SU-DHL-6 (cell line): ENCODE data around the gene MAPK13.
A peak's percentile ranks its signal among the peaks of the same experiment; 100 is the strongest.
"Not testable (repeated sequence)": the region's sequence is repeated elsewhere in the genome, so short reads cannot be mapped to it uniquely, and the experiment has no call there.

Experiments used
- H2AFZ ChIP-seq: fragments of 200-600 bp; sonication (generic); 2 replicates; pipeline ENCODE4 v1.6.1; 2014; ENCODE audit warnings: low read depth, mild to moderate bottlenecking, moderate library complexity, mixed read lengths, antibody characterized with exemption, low read length; ENCODE audit not compliant: severe bottlenecking
- H3F3A ChIP-seq: fragments of 200-600 bp; shearing (Covaris generic); 2 replicates; pipeline ENCODE4 v1.6.0; 2016; ENCODE audit warnings: antibody characterized with exemption, mild to moderate bottlenecking; ENCODE audit not compliant: insufficient read depth
- H3K27ac ChIP-seq: fragments of 200-600 bp; sonication (generic); 2 replicates; pipeline ENCODE4 v1.5.1; 2016; ENCODE audit warnings: low read depth, mild to moderate bottlenecking, low read length, moderate library complexity, mixed read lengths
- H3K27me3 ChIP-seq: fragments of 200-600 bp; sonication (generic), shearing (Covaris generic); 2 replicates; pipeline ENCODE4 v1.6.0; 2014; ENCODE audit warnings: mild to moderate bottlenecking, low read length
- H3K36me3 ChIP-seq: fragments of 200-600 bp; sonication (generic); 2 replicates; pipeline ENCODE4 v1.6.1; 2014; ENCODE audit warnings: mild to moderate bottlenecking, low read length, mixed read lengths
- H3K4me2 ChIP-seq: fragments of 300-600, 200-600 bp; shearing (Covaris generic), sonication (generic); 2 replicates; pipeline ENCODE4 v1.6.0; 2014; ENCODE audit warnings: low read length, low read depth, mild to moderate bottlenecking; ENCODE audit not compliant: poor library complexity, severe bottlenecking
- H3K4me3 ChIP-seq: fragments of 200-600 bp; sonication (generic); 2 replicates; pipeline ENCODE4 v1.5.1; 2014; ENCODE audit warnings: antibody characterized with exemption, low read length, mild to moderate bottlenecking, mixed read lengths; ENCODE audit not compliant: insufficient read depth, poor library complexity, severe bottlenecking
- H3K79me2 ChIP-seq: fragments of 200-600 bp; sonication (generic); 2 replicates; pipeline ENCODE4 v1.6.1; 2014; ENCODE audit warnings: mild to moderate bottlenecking, low read length, moderate library complexity; ENCODE audit not compliant: insufficient read depth
- H3K9ac ChIP-seq: fragments of 200-600 bp; sonication (generic); 2 replicates; pipeline ENCODE4 v1.7.0; 2014; ENCODE audit warnings: mild to moderate bottlenecking, low read length
- H3K9me2 ChIP-seq: fragments of 200-600 bp; sonication (generic); replicated peaks from 2 replicates; pipeline ENCODE4 v1.6.1; 2014; ENCODE audit warnings: low read length; ENCODE audit not compliant: insufficient read depth
- H3K9me3 ChIP-seq: fragments of 200-600 bp; sonication (generic); 2 replicates; pipeline ENCODE4 v1.6.1; 2014; ENCODE audit warnings: low read length, mixed read lengths; ENCODE audit not compliant: insufficient read depth
- H4K20me1 ChIP-seq: fragments of 200-600 bp; sonication (generic); 2 replicates; pipeline ENCODE4 v1.6.1; 2014; ENCODE audit warnings: low read depth, mild to moderate bottlenecking, antibody characterized with exemption, low read length, moderate library complexity, mixed read lengths
- CTCF ChIP-seq: fragments of 200-600 bp; sonication (generic); IDR thresholded peaks from one replicate; pipeline ENCODE4 v1.5.1; 2017; ENCODE audit warnings: antibody characterized with exemption, mild to moderate bottlenecking, low read length, moderate library complexity; ENCODE audit not compliant: insufficient read depth, poor library complexity, severe bottlenecking
- EZH2phosphoT487 ChIP-seq: fragments of 200-600 bp; sonication (generic), shearing (Covaris generic); conservative IDR thresholded peaks from 2 replicates; pipeline ENCODE4 v1.6.1; 2018; ENCODE audit warnings: mild to moderate bottlenecking, antibody characterized with exemption, low read length, moderate library complexity, mixed read lengths

MAPK13 gene

GRCh38 chr6:36123270-36124139, 6.8 kb upstream of the MAPK13 start:
- no peak overlapping the region for H2AFZ ChIP-seq
- H3K4me3 ChIP-seq = no peak overlapping the region
- H3K4me2 ChIP-seq = no peak overlapping the region
- H4K20me1 ChIP-seq = no peaks in the 10 kb centered on the region
- H3K36me3 ChIP-seq = no peaks in the 10 kb centered on the region
- no peak overlapping the region for H3K9ac ChIP-seq
- peak overlapping the region; percentile 10 for H3K27ac ChIP-seq
- H3K27me3 ChIP-seq = no peaks in the 10 kb centered on the region
- no peaks in the 10 kb centered on the region for H3K9me3 ChIP-seq
- no peaks in the 10 kb centered on the region for H3K9me2 ChIP-seq
- H3F3A ChIP-seq = peaks cover 18% of the 10 kb centered on the region
- no peaks in the 10 kb centered on the region for H3K79me2 ChIP-seq
- TF ChIP-seq CTCF (peak; percentile 60), EZH2phosphoT487 (no peak)

- peaks cover 11% of the 10 kb centered on the region for H3F3A ChIP-seq
- H3K27ac ChIP-seq, H3K4me3 ChIP-seq, H3K9me2 ChIP-seq, H2AFZ ChIP-seq, H3K9ac ChIP-seq, H3K36me3 ChIP-seq, H3K4me2 ChIP-seq, H4K20me1 ChIP-seq, H3K27me3 ChIP-seq, H3K79me2 ChIP-seq, H3K9me3 ChIP-seq: not testable (repeated sequence)
These were observed 6.0 kb upstream of the MAPK13 start for GRCh38 chr6:36124346-36124745.

- no peak overlapping the region for H2AFZ ChIP-seq
- H3K27me3 ChIP-seq = no peaks in the 10 kb centered on the region
- no peaks in the 10 kb centered on the region for H3K9me2 ChIP-seq
- H3K27ac ChIP-seq = no peak overlapping the region
- H3K9me3 ChIP-seq = no peaks in the 10 kb centered on the region
- no peak overlapping the region for H3K9ac ChIP-seq
- H3F3A ChIP-seq = peaks cover 10% of the 10 kb centered on the region
- no peaks in the 10 kb centered on the region for H3K36me3 ChIP-seq
- no peaks in the 10 kb centered on the region for H4K20me1 ChIP-seq
- TF ChIP-seq CTCF = no peak
- no peak for TF ChIP-seq EZH2phosphoT487
- no peak overlapping the region for H3K4me3 ChIP-seq
- H3K79me2 ChIP-seq = no peaks in the 10 kb centered on the region
- no peak overlapping the region for H3K4me2 ChIP-seq
These were observed 5.4 kb upstream of the MAPK13 start for GRCh38 chr6:36124881-36125280.

DNA sequence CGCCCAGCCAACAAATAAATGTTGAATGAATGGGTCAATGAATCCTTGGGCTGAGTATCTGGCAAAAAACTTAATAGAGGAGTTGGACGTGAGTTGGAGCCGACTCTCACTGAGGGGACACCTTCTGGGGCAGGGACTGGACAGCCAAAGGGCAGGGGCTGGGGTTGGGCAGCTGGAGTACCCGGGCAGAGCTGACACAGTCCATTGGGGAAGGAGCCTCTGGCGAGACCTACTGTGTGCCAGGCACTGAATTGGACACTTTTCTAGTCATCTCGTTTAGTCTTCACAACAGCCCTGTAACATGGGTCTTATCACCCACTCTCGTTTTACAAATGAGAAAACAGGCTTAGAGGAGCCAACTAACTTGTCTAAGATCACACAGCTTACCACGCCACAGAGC, 4.7 kb upstream of the MAPK13 start:
- no peak overlapping the region for H3K4me2 ChIP-seq
- H3F3A ChIP-seq = peaks cover 10% of the 10 kb centered on the region
- H3K9me3 ChIP-seq = no peaks in the 10 kb centered on the region
- no peak overlapping the region for H3K9ac ChIP-seq
- H3K27ac ChIP-seq = no peak overlapping the region
- no peaks in the 10 kb centered on the region for H3K9me2 ChIP-seq
- H3K4me3 ChIP-seq = no peak overlapping the region
- no peaks in the 10 kb centered on the region for H3K36me3 ChIP-seq
- H2AFZ ChIP-seq = no peak overlapping the region
- no peaks in the 10 kb centered on the region for H3K27me3 ChIP-seq
- H4K20me1 ChIP-seq = no peaks in the 10 kb centered on the region
- TF ChIP-seq CTCF (no peak), EZH2phosphoT487 (no peak)
- H3K79me2 ChIP-seq = no peaks in the 10 kb centered on the region
